LNCaP clone FGC (cell line): Measurements from ENCODE around the gene PPP1R14B.

Experiments
- DNase-seq: peaks from one replicate; pipeline ENCODE4 v3.0.0-alpha.2; 2011; ENCODE audit warnings: low read depth
- H3K4me3 ChIP-seq: 2 replicates; pipeline ENCODE4 v1.5.1; 2011; ENCODE audit warnings: mild to moderate bottlenecking, low read depth, low read length, control low read depth
- TF ChIP-seq, protein P1 (sequence below): IDR thresholded peaks from 2 replicates; pipeline ENCODE4 v1.5.1; 2012; ENCODE audit warnings: mild to moderate bottlenecking; ENCODE audit not compliant: control insufficient read depth, insufficient read depth; ENCODE audit errors: extremely low read depth

The PPP1R14B gene

DNA sequence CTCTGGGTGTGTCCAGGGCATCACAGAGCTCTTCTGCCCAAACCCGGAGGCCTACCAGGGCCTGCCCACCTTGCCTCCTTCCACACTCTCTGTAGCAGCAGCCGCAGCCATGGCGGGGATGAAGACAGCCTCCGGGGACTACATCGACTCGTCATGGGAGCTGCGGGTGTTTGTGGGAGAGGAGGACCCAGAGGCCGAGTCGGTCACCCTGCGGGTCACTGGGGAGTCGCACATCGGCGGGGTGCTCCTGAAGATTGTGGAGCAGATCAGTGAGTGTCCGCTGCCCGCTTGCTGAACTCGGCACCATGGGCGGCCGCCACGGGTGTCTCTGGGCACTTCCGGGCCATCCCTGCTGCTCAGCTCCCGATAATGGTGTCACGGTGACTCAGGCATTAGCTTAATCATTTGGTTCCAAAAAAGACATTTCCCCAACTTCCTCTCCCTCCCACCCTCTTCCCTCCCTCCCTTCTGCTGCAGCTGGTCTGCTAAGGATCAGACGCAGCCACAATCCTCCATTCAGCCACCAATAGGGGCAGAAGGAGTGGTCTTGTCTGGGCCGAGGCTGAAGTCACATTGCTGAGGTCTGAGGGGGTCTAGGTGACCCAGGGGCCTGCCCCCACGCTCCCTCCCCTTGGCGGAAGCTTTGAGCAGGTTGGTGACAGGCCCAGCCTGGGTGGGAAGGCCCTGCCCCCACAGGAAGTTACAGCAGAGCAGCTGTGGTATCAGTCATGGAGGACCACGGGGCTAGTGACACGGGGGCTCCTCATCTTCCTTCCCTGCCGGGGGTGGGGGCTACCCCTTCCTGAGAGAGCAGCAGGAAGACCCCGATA lies 39.3 kb downstream of the PPP1R14B start:
- H3K4me3 ChIP-seq: no peak overlapping the region
- DNase-seq: no peak
- TF ChIP-seq, protein P1, sequence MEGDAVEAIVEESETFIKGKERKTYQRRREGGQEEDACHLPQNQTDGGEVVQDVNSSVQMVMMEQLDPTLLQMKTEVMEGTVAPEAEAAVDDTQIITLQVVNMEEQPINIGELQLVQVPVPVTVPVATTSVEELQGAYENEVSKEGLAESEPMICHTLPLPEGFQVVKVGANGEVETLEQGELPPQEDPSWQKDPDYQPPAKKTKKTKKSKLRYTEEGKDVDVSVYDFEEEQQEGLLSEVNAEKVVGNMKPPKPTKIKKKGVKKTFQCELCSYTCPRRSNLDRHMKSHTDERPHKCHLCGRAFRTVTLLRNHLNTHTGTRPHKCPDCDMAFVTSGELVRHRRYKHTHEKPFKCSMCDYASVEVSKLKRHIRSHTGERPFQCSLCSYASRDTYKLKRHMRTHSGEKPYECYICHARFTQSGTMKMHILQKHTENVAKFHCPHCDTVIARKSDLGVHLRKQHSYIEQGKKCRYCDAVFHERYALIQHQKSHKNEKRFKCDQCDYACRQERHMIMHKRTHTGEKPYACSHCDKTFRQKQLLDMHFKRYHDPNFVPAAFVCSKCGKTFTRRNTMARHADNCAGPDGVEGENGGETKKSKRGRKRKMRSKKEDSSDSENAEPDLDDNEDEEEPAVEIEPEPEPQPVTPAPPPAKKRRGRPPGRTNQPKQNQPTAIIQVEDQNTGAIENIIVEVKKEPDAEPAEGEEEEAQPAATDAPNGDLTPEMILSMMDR: no peak

DNA sequence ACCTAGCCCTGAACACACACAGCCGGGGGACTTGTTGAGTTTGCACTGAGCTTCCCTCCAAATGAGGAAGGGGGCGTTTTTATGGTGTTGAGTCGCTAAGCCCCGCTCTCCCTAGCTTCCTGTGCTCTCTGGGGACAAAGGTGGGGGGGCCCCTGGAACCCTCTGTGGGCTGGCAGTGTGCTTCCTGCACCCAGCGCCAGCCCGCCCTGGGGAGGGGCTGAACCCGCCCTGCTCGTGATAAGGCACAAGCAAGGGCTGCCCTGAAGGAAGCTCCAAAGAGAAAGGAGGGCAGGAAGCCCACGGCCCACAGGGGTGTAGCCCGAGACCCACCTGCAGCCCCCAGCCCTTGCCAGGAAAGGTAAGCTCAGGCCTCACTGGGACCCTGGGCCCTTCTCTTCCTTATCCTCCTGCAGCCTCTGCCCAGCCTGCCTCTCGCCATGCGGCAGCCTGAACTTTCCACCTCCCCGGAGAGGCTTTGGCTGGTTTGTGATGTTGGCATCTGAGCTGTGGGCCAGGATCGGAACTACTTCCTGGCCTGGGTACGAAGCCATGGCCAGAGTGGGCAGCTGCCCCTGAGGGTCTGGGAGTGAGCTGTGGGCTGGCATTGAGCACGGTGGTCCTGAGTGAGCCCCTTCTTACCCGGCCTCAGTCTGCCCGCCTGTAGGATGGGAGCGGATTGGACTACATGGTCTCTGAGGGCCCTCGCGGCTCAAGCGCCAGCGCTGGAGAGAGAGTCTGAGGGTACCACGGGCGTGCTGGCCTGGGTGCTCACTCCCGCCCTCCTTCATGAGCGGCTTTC lies 40.1 kb downstream of the PPP1R14B start, which contains the start of gene FERMT3:
TSS of gene FERMT3 (plus strand) at position 265 of the 799 bp plus-strand sequence. CDS start 644 bp downstream, outside the sequence.
- TF ChIP-seq, protein P1: no peak
- no peak within 1 kb of the TSS for H3K4me3 ChIP-seq
- DNase-seq: no peak

DNA sequence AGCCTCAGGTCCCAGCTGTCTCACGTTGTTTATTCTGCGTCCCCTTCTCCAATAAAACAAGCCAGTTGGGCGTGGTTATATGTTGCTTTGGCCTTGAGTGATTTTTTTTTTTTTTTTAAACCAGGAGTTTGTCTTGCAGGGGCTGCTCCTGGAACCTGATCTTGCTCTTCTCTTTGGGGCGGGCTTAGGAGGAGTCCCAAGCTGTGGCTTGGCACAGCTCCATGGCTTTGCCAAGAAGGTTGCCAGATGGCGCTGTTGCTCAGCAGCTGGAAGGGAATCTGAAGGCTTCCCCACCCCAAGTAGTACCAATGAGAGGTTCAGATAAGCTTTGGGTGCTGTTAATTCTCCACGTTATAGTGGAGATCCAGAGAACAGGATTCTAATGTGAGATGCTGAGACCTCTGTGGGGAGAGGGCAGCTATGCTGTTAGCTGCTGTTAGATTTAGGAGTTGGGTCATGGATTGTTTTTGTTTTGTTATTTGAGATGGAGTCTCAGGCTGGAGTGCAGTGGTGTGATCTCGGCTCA lies 42.2 kb downstream of the PPP1R14B start:
- H3K4me3 ChIP-seq: no peak overlapping the region
- peak; percentile 52 for DNase-seq
- TF ChIP-seq, protein P1: peak; percentile 74

DNA sequence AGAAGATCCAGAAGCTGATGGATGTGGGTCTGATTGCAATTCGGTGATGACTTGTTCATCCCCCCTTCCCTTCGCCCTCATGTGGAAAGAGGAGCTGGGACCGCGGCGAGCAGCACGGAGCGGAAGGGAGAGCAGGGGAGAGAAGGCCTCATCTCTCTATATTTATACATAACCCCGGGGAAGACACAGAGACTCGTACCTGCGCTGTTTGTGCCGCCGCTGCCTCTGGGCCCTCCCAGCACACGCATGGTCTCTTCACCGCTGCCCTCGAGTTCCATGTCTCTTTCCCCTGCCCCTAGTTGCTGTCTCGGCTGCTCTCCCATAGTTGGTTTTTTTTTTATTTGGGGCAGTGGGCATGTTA lies 42.7 kb downstream of the PPP1R14B start:
- TF ChIP-seq, protein P1: no peak
- no peak for DNase-seq
- no peak overlapping the region for H3K4me3 ChIP-seq

DNA sequence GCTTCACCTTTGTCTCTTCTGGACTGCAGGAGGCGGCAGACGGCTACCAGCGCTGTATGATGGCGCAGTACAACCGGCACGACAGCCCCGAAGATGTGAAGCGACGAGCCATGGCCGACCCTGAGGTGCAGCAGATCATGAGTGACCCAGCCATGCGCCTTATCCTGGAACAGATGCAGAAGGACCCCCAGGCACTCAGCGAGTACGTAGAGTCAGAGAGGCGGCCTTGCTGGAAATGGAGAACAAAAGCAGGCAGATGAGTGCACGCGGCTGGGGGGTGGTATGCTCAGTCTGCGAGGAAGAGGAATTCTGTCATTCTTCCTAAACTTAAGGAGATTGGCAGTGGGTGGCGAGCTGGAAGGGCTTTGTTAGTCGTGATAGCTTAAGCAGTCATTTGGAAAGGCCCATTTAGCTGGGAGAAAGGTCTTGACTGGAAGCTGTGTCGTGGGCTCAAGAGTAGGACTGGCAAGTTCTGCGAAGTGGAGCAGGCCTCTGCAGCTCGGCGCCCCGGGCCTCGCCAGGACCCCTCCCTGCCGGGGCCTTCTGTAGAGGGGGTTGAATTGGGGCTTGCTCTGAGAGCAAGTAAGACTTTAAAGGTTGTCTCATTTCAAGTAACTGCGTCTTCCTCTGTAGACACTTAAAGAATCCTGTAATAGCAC lies 43.2 kb downstream of the PPP1R14B start:
- H3K4me3 ChIP-seq: no peak overlapping the region
- TF ChIP-seq, protein P1: no peak
- DNase-seq: no peak

DNA sequence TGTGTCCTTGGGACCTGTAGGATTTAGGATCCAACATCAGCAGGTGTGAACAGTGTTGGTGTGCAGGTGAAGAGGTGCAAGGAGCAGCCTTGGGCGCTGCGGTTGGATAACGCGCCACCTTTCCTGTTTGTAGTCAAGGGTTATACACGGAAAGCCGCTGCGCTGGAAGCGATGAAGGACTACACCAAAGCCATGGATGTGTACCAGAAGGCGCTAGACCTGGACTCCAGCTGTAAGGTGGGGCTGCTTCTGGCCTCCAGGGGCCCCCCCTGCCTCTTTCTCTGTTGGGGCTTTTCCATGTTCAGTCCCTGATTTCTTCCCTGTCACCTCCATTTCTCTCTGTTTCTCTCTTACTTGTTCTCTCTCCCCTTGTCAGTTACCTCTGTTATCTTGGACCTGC lies 43.8 kb downstream of the PPP1R14B start:
- no peak overlapping the region for H3K4me3 ChIP-seq
- DNase-seq: no peak
- TF ChIP-seq, protein P1: no peak
